Measurements from ENCODE around the gene TEKTIP1.

TEKTIP1 gene

GRCh38 chr19:3539756-3540118 lies 763 bp downstream of the TEKTIP1 start:
- no peak for TF ChIP-seq NFIC (IDR thresholded peaks at IDR 0.05)
- TF ChIP-seq FOXM1 (IDR thresholded peaks at IDR 0.05; ENCODE audit: borderline replicate concordance, low read depth): no peak
- TF ChIP-seq REST (IDR thresholded peaks at IDR 0.05; ENCODE audit: low read depth): no peak
- no peak for TF ChIP-seq RAD21 (IDR thresholded peaks at IDR 0.05; ENCODE audit: low read depth)
- TF ChIP-seq CREB1 (IDR thresholded peaks at IDR 0.05; ENCODE audit: low read depth): no peak
- TF ChIP-seq YY1 (IDR thresholded peaks at IDR 0.05; ENCODE audit: low read depth): no peak
- no peak for TF ChIP-seq TEAD4 (IDR thresholded peaks at IDR 0.05)
- TF ChIP-seq MAX (IDR thresholded peaks at IDR 0.05): no peak
- TF ChIP-seq CEBPB (IDR thresholded peaks at IDR 0.05): no peak
- no peak for TF ChIP-seq TAF1 (IDR thresholded peaks at IDR 0.05; ENCODE audit: low read depth)
- TF ChIP-seq TCF12 (IDR thresholded peaks at IDR 0.05; ENCODE audit: low read depth): no peak
- no peak for TF ChIP-seq EGR1 (IDR thresholded peaks at IDR 0.05)
- TF ChIP-seq USF1 (IDR thresholded peaks at IDR 0.05): no peak
- no peak for TF ChIP-seq ZBTB7A (IDR thresholded peaks at IDR 0.05; ENCODE audit: low read depth)
- TF ChIP-seq EP300 (IDR thresholded peaks at IDR 0.05; ENCODE audit: borderline replicate concordance): no peak

GRCh38 chr19:3543150-3544057 lies 4.4 kb downstream of the TEKTIP1 start:
- TF ChIP-seq TEAD4 (IDR thresholded peaks at IDR 0.05) (no peak), CREB1 (IDR thresholded peaks at IDR 0.05; ENCODE audit: low read depth) (no peak), YY1 (IDR thresholded peaks at IDR 0.05; ENCODE audit: low read depth) (no peak), REST (IDR thresholded peaks at IDR 0.05; ENCODE audit: low read depth) (no peak), USF1 (IDR thresholded peaks at IDR 0.05) (no peak), NFIC (IDR thresholded peaks at IDR 0.05) (no peak), MAX (IDR thresholded peaks at IDR 0.05) (no peak), ZBTB7A (IDR thresholded peaks at IDR 0.05; ENCODE audit: low read depth) (no peak), TCF12 (IDR thresholded peaks at IDR 0.05; ENCODE audit: low read depth) (no peak), TAF1 (IDR thresholded peaks at IDR 0.05; ENCODE audit: low read depth) (no peak), CEBPB (IDR thresholded peaks at IDR 0.05) (no peak), EGR1 (IDR thresholded peaks at IDR 0.05) (no peak), EP300 (IDR thresholded peaks at IDR 0.05; ENCODE audit: borderline replicate concordance) (no peak)

- TF ChIP-seq YY1 (IDR thresholded peaks at IDR 0.05; ENCODE audit: low read depth) (no peak), FOXM1 (IDR thresholded peaks at IDR 0.05; ENCODE audit: borderline replicate concordance, low read depth) (no peak), NFIC (IDR thresholded peaks at IDR 0.05) (no peak), TCF12 (IDR thresholded peaks at IDR 0.05; ENCODE audit: low read depth) (no peak), USF1 (IDR thresholded peaks at IDR 0.05) (no peak), TAF1 (IDR thresholded peaks at IDR 0.05; ENCODE audit: low read depth) (no peak), RAD21 (IDR thresholded peaks at IDR 0.05; ENCODE audit: low read depth) (no peak), TEAD4 (IDR thresholded peaks at IDR 0.05) (no peak), EP300 (IDR thresholded peaks at IDR 0.05; ENCODE audit: borderline replicate concordance) (no peak), CREB1 (IDR thresholded peaks at IDR 0.05; ENCODE audit: low read depth) (no peak), EGR1 (IDR thresholded peaks at IDR 0.05) (no peak), ZBTB7A (IDR thresholded peaks at IDR 0.05; ENCODE audit: low read depth) (no peak), MAX (IDR thresholded peaks at IDR 0.05) (no peak), REST (IDR thresholded peaks at IDR 0.05; ENCODE audit: low read depth) (no peak)
These were observed 5.0 kb downstream of the TEKTIP1 start for GRCh38 chr19:3544058-3544376.

All from Ishikawa (cell line).